ENCODE data around the gene SRSF1.
A peak's percentile ranks its signal among the peaks of the same experiment; 100 is the strongest.
"Not testable (repeated sequence)": the region's sequence is repeated elsewhere in the genome, so short reads cannot be mapped to it uniquely, and the experiment has no call there.

The SRSF1 gene

GRCh38 chr17:57988301-57989250 lies 18.5 kb downstream of the SRSF1 start:
- peak; percentile 87 for DNase-seq

GRCh38 chr17:57987581-57988300 lies 19.3 kb downstream of the SRSF1 start, which contains the start of gene VEZF1:
Gene VEZF1, minus strand, starts transcription at chr17:57988254. Its CDS starts 143 bp downstream, at chr17:57988111.
- peak; percentile 85 for DNase-seq

GRCh38 chr17:57986841-57987580 lies 20.0 kb downstream of the SRSF1 start:
- peak; percentile 81 for DNase-seq

GRCh38 chr17:57985675-57985974 lies 21.4 kb downstream of the SRSF1 start:
- DNase-seq, result no peak

- no peak for DNase-seq
Observed at GRCh38 chr17:57984936-57985674, 21.9 kb downstream of the SRSF1 start.

- no peak for DNase-seq
Observed at GRCh38 chr17:57984261-57984890, 22.7 kb downstream of the SRSF1 start.

- DNase-seq, result no peak
Observed at GRCh38 chr17:57983446-57983845, 23.6 kb downstream of the SRSF1 start.

GRCh38 chr17:57982452-57983170 lies 24.4 kb downstream of the SRSF1 start:
- DNase-seq, result no peak

- DNase-seq, result no peak
Observed at GRCh38 chr17:57980522-57980921, 26.5 kb downstream of the SRSF1 start.

- DNase-seq, result no peak
Observed at GRCh38 chr17:57979076-57979475, 28.0 kb downstream of the SRSF1 start.

- DNase-seq, result no peak
Observed at GRCh38 chr17:57976594-57976993, 30.5 kb downstream of the SRSF1 start.

- DNase-seq, result no peak
Observed at GRCh38 chr17:57975044-57975443, 32.0 kb downstream of the SRSF1 start.

- DNase-seq, result not testable (repeated sequence)
Observed at GRCh38 chr17:57974053-57974824, 32.8 kb downstream of the SRSF1 start.

- no peak for DNase-seq
Observed at GRCh38 chr17:57972151-57972550, 34.9 kb downstream of the SRSF1 start.

- no peak for DNase-seq
Observed at GRCh38 chr17:57971572-57971971, 35.5 kb downstream of the SRSF1 start.

GRCh38 chr17:57970710-57971109 lies 36.3 kb downstream of the SRSF1 start:
- DNase-seq, result no peak

GRCh38 chr17:57968456-57968855 lies 38.6 kb downstream of the SRSF1 start:
- no peak for DNase-seq

GRCh38 chr17:57966875-57967274 lies 40.2 kb downstream of the SRSF1 start:
- no peak for DNase-seq

- no peak for DNase-seq
Observed at GRCh38 chr17:57966246-57966645, 40.8 kb downstream of the SRSF1 start.

- DNase-seq, result no peak
Observed at GRCh38 chr17:57965521-57966160, 41.4 kb downstream of the SRSF1 start.

Data from femur (tissue), 1 donor.